AG08395 (cell line): Measurements from ENCODE around the gene SPECC1L.
"Not testable (repeated sequence)": the region's sequence is repeated elsewhere in the genome, so short reads cannot be mapped to it uniquely, and the experiment has no call there.

Experiments
- DNase-seq: peaks from one replicate; pipeline ENCODE4 v3.0.0; 2012; ENCODE audit warnings: mixed read lengths, low spot score

The SPECC1L gene

GRCh38 chr22:24247564-24248344 lies 22.9 kb upstream of the SPECC1L start:
- DNase-seq, result peak; percentile 96

GRCh38 chr22:24248611-24249010 lies 22.0 kb upstream of the SPECC1L start:
- not testable (repeated sequence) for DNase-seq

GRCh38 chr22:24249413-24249812 lies 21.2 kb upstream of the SPECC1L start:
- not testable (repeated sequence) for DNase-seq

GRCh38 chr22:24251286-24251685 lies 19.3 kb upstream of the SPECC1L start:
- not testable (repeated sequence) for DNase-seq

- DNase-seq, result not testable (repeated sequence)
Observed at GRCh38 chr22:24253126-24253525, 17.5 kb upstream of the SPECC1L start.

GRCh38 chr22:24256136-24256535 lies 14.5 kb upstream of the SPECC1L start:
- not testable (repeated sequence) for DNase-seq

GRCh38 chr22:24256736-24257135 lies 13.9 kb upstream of the SPECC1L start:
- DNase-seq, result not testable (repeated sequence)

- DNase-seq, result not testable (repeated sequence)
Observed at GRCh38 chr22:24259459-24259858, 11.2 kb upstream of the SPECC1L start.

- not testable (repeated sequence) for DNase-seq
Observed at GRCh38 chr22:24262185-24262749, 8.4 kb upstream of the SPECC1L start.

- not testable (repeated sequence) for DNase-seq
Observed at GRCh38 chr22:24263479-24263878, 7.2 kb upstream of the SPECC1L start.

GRCh38 chr22:24264329-24264896 lies 6.2 kb upstream of the SPECC1L start:
- DNase-seq, result not testable (repeated sequence)

GRCh38 chr22:24265734-24266133 lies 4.9 kb upstream of the SPECC1L start:
- no peak for DNase-seq

- DNase-seq, result not testable (repeated sequence)
Observed at GRCh38 chr22:24266495-24266894, 4.1 kb upstream of the SPECC1L start.

GRCh38 chr22:24271386-24271854 lies 789 bp downstream of the SPECC1L start:
- no peak for DNase-seq

- not testable (repeated sequence) for DNase-seq
Observed at GRCh38 chr22:24273031-24273430, 2.4 kb downstream of the SPECC1L start.

GRCh38 chr22:24273906-24274305 lies 3.3 kb downstream of the SPECC1L start:
- DNase-seq, result not testable (repeated sequence)

GRCh38 chr22:24274696-24275405 lies 4.2 kb downstream of the SPECC1L start:
- DNase-seq, result not testable (repeated sequence)

GRCh38 chr22:24280363-24280762 lies 9.7 kb downstream of the SPECC1L start:
- not testable (repeated sequence) for DNase-seq

- no peak for DNase-seq
Observed at GRCh38 chr22:24282401-24282800, 11.8 kb downstream of the SPECC1L start.

- peak; percentile 46 for DNase-seq
Observed at GRCh38 chr22:24284747-24285203, 14.1 kb downstream of the SPECC1L start.

GRCh38 chr22:24285245-24285644 lies 14.6 kb downstream of the SPECC1L start:
- DNase-seq, result no peak

- not testable (repeated sequence) for DNase-seq
Observed at GRCh38 chr22:24287212-24287611, 16.6 kb downstream of the SPECC1L start.
